ENCODE data around the gene TDG.
A peak's percentile ranks its signal among the peaks of the same experiment; 100 is the strongest.

TDG gene

DNA sequence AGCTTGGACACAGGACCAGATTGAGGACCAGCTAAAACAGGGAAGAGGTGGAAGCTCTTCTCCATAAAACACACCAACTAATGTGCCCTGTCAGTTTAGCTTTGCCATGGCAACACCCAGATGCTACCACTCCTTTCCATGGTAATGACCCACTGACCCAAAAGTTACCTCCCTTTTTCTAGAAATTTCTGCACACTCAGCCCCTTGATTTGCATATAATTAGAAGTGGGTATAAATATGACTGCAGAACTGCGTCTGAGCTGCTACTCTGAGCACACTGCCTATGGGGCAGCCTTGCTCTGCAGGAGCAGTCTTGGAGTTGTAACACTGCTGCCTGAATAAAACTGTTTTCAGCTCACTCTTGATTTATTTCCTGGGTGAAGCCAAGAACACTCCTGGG is 3.2 kb upstream of the TDG start:
- Histone ChIP-seq H3K27ac (ENCODE audit: low read depth, low read length, severe bottlenecking) (no peak overlapping the region), H3K36me3 (ENCODE audit: control insufficient read depth, insufficient read depth, low read length) (peaks cover 4% of the 10 kb centered on the region), H3K4me3 (ENCODE audit: extremely low read depth, insufficient read depth, low read length, poor library complexity, severe bottlenecking) (no peak overlapping the region), H3K4me1 (ENCODE audit: control insufficient read depth, insufficient read depth, low read length, poor library complexity, severe bottlenecking) (no peaks in the 10 kb centered on the region), H3K9me3 (ENCODE audit: control insufficient read depth, low read length) (no peaks in the 10 kb centered on the region)
- WGBS, 2 experiments (ENCODE audit: insufficient coverage in 2 of 2), result 67 to 86% methylated on average over 1 of the region's 1 CpG

DNA sequence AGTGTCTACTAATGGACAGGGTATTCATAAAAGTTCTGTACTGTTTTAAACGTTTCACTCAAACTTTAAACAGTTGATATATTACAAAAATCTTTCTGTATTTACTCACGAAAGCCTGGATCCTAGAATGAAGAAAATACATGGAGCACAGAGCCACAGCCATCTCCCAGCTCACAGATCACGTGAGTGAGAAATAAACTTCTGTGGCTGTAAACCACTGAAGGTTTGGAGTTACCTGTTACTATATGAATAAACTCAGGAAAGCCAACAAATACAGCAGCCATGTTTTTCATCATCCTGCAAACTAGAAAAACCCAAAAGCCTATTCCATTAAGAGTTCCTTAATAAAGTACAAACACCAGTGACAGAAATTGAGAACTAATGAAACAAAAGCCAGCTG is 867 bp upstream of the TDG start:
- no peaks in the 10 kb centered on the region for H3K4me1 ChIP-seq (ENCODE audit: control insufficient read depth, insufficient read depth, low read length, poor library complexity, severe bottlenecking)
- H3K9me3 ChIP-seq (ENCODE audit: control insufficient read depth, low read length), result no peaks in the 10 kb centered on the region
- no peak overlapping the region for H3K27ac ChIP-seq (ENCODE audit: low read depth, low read length, severe bottlenecking)
- H3K36me3 ChIP-seq (ENCODE audit: control insufficient read depth, insufficient read depth, low read length), result peaks cover 25% of the 10 kb centered on the region
- WGBS, 2 experiments (ENCODE audit: insufficient coverage in 2 of 2), result no CpG with 5 or more reads among the region's 3 CpGs
- H3K4me3 ChIP-seq (ENCODE audit: extremely low read depth, insufficient read depth, low read length, poor library complexity, severe bottlenecking), result peak overlapping the region; percentile 82

DNA sequence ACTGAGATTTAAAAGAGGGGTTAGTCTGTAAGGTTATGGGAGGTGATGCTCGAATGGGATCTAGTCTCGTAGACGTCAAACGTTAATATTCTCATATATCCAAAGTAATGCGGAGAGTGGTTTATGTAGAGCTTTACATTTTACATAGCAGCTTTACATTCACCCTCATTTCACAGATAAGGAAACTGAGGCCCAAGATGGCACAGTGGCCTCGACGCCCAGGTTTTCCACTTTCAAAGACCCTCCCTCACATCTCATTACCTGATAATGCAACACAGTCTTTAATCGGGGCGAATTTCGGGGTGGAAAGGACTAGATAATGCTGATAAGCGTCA is 450 bp upstream of the TDG start:
- Histone ChIP-seq H3K36me3 (ENCODE audit: control insufficient read depth, insufficient read depth, low read length) (peaks cover 29% of the 10 kb centered on the region), H3K9me3 (ENCODE audit: control insufficient read depth, low read length) (no peaks in the 10 kb centered on the region), H3K4me3 (ENCODE audit: extremely low read depth, insufficient read depth, low read length, poor library complexity, severe bottlenecking) (peak overlapping the region; percentile 82), H3K27ac (ENCODE audit: low read depth, low read length, severe bottlenecking) (peak overlapping the region; percentile 90), H3K4me1 (ENCODE audit: control insufficient read depth, insufficient read depth, low read length, poor library complexity, severe bottlenecking) (no peaks in the 10 kb centered on the region)
- 0% methylated on average over 2 of the region's 11 CpGs; no CpG with 5 or more reads in 1 of the 2 experiments for WGBS, 2 experiments (ENCODE audit: insufficient coverage in 2 of 2)

DNA sequence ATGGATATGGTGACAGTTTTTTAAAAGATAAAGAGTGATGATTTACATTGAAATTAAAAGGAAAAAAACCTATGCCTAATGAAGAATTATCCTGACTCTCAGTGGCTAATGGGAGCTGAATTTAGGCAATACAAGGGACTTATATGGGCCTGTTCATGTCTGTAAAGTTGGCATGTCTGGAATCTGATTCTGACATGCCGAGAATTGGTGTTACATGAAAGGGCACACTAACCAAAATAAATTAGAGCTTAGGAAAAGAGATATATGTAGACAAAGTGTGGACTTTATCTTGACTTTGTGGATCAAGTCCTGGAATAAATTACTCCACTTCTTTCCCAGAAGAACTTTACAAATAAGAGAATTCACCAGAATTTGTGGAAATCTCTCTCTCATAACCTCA is 1.1 kb downstream of the TDG start:
- Histone ChIP-seq H3K27ac (ENCODE audit: low read depth, low read length, severe bottlenecking) (peak overlapping the region; percentile 90), H3K36me3 (ENCODE audit: control insufficient read depth, insufficient read depth, low read length) (peaks cover 41% of the 10 kb centered on the region), H3K9me3 (ENCODE audit: control insufficient read depth, low read length) (no peaks in the 10 kb centered on the region), H3K4me3 (ENCODE audit: extremely low read depth, insufficient read depth, low read length, poor library complexity, severe bottlenecking) (peak overlapping the region; percentile 82), H3K4me1 (ENCODE audit: control insufficient read depth, insufficient read depth, low read length, poor library complexity, severe bottlenecking) (no peaks in the 10 kb centered on the region)
- 67% methylated on average over 1 of the region's 1 CpG; no CpG with 5 or more reads in 1 of the 2 experiments for WGBS, 2 experiments (ENCODE audit: insufficient coverage in 2 of 2)

DNA sequence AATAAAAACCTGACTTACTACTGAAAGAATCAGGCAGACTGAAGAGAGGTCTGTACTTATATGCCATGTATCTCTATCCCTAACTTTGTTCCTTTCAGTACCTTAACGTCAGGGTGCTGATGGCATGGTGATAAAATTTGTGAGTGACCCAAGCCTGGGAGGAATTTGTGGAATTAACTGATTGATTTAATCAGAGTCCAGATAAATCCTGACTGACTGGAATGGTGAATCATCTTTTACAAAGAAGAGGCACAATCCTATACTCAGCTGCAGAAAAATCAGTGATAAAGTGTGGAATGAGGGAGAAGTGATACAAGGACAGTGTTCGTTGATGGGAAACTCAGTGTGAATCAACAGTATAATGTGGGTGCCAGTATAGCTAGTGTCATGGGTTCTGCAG is 3.7 kb downstream of the TDG start:
- Histone ChIP-seq H3K36me3 (ENCODE audit: control insufficient read depth, insufficient read depth, low read length) (peaks cover 52% of the 10 kb centered on the region), H3K9me3 (ENCODE audit: control insufficient read depth, low read length) (no peaks in the 10 kb centered on the region), H3K4me3 (ENCODE audit: extremely low read depth, insufficient read depth, low read length, poor library complexity, severe bottlenecking) (no peak overlapping the region), H3K27ac (ENCODE audit: low read depth, low read length, severe bottlenecking) (no peak overlapping the region), H3K4me1 (ENCODE audit: control insufficient read depth, insufficient read depth, low read length, poor library complexity, severe bottlenecking) (peaks cover 7% of the 10 kb centered on the region)
- WGBS, 2 experiments (ENCODE audit: insufficient coverage in 2 of 2), result 90 to 100% methylated on average over 1 of the region's 2 CpGs

DNA sequence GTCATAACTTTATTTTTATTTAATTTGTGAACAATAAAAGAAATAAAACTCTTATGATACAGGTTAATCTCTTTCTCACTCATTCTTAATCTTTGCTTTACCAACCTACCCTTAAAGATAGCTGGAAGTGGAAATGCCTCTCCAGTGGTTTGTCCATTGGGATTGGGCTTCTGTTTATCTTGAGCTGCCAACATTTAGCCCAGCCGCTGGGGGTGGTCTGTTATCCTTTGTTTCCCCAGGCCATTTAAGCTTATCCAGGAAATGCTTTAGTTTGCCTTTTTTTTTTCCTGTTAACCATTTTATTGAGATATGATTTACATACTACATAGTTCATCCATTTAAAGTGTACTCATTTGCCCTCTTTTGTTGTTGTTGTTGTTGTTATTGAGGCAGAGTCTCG is 8.2 kb downstream of the TDG start:
- peaks cover 82% of the 10 kb centered on the region for H3K36me3 ChIP-seq (ENCODE audit: control insufficient read depth, insufficient read depth, low read length)
- peaks cover 9% of the 10 kb centered on the region for H3K4me1 ChIP-seq (ENCODE audit: control insufficient read depth, insufficient read depth, low read length, poor library complexity, severe bottlenecking)
- no peak overlapping the region for H3K4me3 ChIP-seq (ENCODE audit: extremely low read depth, insufficient read depth, low read length, poor library complexity, severe bottlenecking)
- no peak overlapping the region for H3K27ac ChIP-seq (ENCODE audit: low read depth, low read length, severe bottlenecking)
- H3K9me3 ChIP-seq (ENCODE audit: control insufficient read depth, low read length), result no peaks in the 10 kb centered on the region
- 92% methylated on average over 2 of the region's 2 CpGs; no CpG with 5 or more reads in 1 of the 2 experiments for WGBS, 2 experiments (ENCODE audit: insufficient coverage in 2 of 2)

DNA sequence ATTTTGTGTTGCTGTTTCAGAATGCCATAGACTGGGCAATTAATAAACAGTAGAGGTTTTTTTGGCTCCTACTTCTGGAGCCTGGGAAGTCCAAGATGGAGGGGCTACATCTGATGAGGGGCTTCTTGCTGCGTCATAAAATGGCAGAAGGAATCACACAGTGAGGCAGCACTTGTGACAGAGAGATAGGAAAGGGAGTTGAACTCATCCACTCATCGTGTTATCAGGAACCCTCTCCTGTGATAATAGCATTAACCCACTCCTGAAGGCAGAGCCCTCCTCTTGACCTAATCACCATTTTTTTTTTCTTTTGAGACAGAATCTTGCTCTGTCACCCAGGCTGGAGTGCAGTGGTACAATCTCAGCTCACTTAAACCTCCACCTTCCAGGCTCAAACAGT is 9.7 kb downstream of the TDG start:
- 88 to 94% methylated on average over 2 of the region's 2 CpGs for WGBS, 2 experiments (ENCODE audit: insufficient coverage in 2 of 2)
- Histone ChIP-seq H3K4me1 (ENCODE audit: control insufficient read depth, insufficient read depth, low read length, poor library complexity, severe bottlenecking) (peaks cover 9% of the 10 kb centered on the region), H3K4me3 (ENCODE audit: extremely low read depth, insufficient read depth, low read length, poor library complexity, severe bottlenecking) (no peak overlapping the region), H3K9me3 (ENCODE audit: control insufficient read depth, low read length) (no peaks in the 10 kb centered on the region), H3K36me3 (ENCODE audit: control insufficient read depth, insufficient read depth, low read length) (peaks cover 83% of the 10 kb centered on the region), H3K27ac (ENCODE audit: low read depth, low read length, severe bottlenecking) (no peak overlapping the region)

DNA sequence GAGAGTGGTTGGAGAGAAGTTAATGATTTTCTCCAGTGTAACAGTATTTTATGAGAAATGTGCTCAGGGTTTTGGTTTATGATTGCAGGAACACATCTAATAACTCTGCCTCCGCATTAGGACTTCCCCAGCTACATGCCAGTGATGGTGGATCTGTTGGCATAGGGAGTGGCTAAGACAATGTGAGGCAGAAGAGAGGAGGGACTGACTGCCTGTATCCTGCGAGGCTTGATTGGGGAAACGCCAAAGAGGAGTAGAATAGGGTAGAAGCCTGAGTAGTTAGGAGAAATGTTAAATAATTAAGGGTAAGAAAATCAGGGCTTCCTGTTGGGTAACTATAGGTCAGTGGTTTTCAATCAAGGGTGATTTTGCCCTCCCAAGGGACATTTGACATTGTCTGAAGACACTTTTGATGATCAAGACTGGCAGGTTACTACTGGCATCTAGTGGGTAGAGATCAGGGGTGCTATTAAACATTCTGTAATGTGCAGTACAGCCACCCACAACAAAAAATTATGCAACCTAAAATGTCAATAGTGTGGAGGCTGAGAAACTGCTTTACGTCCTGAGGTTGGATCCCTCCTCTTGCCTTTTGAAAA is 12.8 kb downstream of the TDG start:
- Histone ChIP-seq H3K36me3 (ENCODE audit: control insufficient read depth, insufficient read depth, low read length) (peaks cover 87% of the 10 kb centered on the region), H3K4me3 (ENCODE audit: extremely low read depth, insufficient read depth, low read length, poor library complexity, severe bottlenecking) (no peak overlapping the region), H3K9me3 (ENCODE audit: control insufficient read depth, low read length) (no peaks in the 10 kb centered on the region), H3K27ac (ENCODE audit: low read depth, low read length, severe bottlenecking) (no peak overlapping the region), H3K4me1 (ENCODE audit: control insufficient read depth, insufficient read depth, low read length, poor library complexity, severe bottlenecking) (peaks cover 9% of the 10 kb centered on the region)
- WGBS, 2 experiments (ENCODE audit: insufficient coverage in 2 of 2), result 90 to 97% methylated on average over 3 to 4 of the region's 4 CpGs

DNA sequence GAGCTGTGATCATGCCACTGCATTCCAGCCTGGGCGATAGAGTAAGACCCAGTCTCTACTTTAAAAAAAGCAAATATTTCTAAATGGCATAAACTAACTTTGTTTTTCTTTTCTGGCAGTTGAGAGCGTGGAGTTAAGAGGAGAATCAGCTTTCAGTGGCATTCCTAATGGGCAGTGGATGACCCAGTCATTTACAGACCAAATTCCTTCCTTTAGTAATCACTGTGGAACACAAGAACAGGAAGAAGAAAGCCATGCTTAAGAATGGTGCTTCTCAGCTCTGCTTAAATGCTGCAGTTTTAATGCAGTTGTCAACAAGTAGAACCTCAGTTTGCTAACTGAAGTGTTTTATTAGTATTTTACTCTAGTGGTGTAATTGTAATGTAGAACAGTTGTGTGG is 21.2 kb downstream of the TDG start:
- Histone ChIP-seq H3K9me3 (ENCODE audit: control insufficient read depth, low read length) (no peaks in the 10 kb centered on the region), H3K36me3 (ENCODE audit: control insufficient read depth, insufficient read depth, low read length) (peaks cover 58% of the 10 kb centered on the region), H3K4me1 (ENCODE audit: control insufficient read depth, insufficient read depth, low read length, poor library complexity, severe bottlenecking) (no peaks in the 10 kb centered on the region), H3K27ac (ENCODE audit: low read depth, low read length, severe bottlenecking) (peak overlapping the region; percentile 36), H3K4me3 (ENCODE audit: extremely low read depth, insufficient read depth, low read length, poor library complexity, severe bottlenecking) (no peak overlapping the region)
- WGBS, 2 experiments (ENCODE audit: insufficient coverage in 2 of 2), result no CpG with 5 or more reads among the region's 2 CpGs

DNA sequence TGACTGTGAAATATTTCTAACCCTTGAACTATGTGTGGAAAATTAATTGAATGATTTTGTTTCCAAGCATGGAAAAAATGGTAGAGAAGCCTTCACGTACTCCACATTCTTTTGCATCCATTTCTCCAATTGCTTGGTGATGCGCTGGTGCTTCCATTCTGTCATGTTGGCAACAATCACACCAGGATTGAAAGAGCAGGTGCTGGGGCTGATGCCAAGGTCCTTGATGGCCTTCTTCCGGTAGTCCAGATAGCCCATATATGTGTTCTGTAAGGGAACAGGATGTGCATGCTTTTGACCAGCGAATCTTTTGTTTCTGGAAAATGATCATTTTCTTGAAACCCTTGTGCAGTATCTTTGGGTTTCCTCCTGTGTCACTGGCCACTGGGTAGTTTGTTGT is 28.6 kb downstream of the TDG start:
- no peaks in the 10 kb centered on the region for H3K4me1 ChIP-seq (ENCODE audit: control insufficient read depth, insufficient read depth, low read length, poor library complexity, severe bottlenecking)
- no peaks in the 10 kb centered on the region for H3K9me3 ChIP-seq (ENCODE audit: control insufficient read depth, low read length)
- H3K36me3 ChIP-seq (ENCODE audit: control insufficient read depth, insufficient read depth, low read length), result peaks cover 13% of the 10 kb centered on the region
- 94 to 98% methylated on average over 4 of the region's 4 CpGs for WGBS, 2 experiments (ENCODE audit: insufficient coverage in 2 of 2)
- H3K27ac ChIP-seq (ENCODE audit: low read depth, low read length, severe bottlenecking), result no peak overlapping the region
- no peak overlapping the region for H3K4me3 ChIP-seq (ENCODE audit: extremely low read depth, insufficient read depth, low read length, poor library complexity, severe bottlenecking)

DNA sequence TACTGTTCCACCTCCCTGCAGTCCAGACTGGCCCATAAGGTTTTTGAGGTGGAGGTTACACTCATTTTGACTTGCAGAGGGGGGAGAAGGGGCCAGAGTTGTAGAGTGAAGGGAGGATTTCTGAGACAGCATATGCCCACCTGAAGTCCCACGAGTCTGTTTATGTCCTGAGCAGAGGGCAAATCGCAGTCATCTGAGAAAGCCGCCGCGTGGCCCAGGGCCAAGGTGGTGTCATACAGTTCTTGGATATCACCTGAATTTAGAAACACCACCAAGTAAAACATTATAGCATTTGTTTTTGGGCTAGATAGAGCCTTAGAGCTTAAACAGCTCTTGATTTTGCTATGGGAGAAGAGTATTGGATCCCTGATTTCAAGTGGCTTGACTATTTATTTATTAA is 30.9 kb downstream of the TDG start:
- Histone ChIP-seq H3K4me3 (ENCODE audit: extremely low read depth, insufficient read depth, low read length, poor library complexity, severe bottlenecking) (no peak overlapping the region), H3K27ac (ENCODE audit: low read depth, low read length, severe bottlenecking) (no peak overlapping the region), H3K36me3 (ENCODE audit: control insufficient read depth, insufficient read depth, low read length) (no peaks in the 10 kb centered on the region), H3K4me1 (ENCODE audit: control insufficient read depth, insufficient read depth, low read length, poor library complexity, severe bottlenecking) (no peaks in the 10 kb centered on the region), H3K9me3 (ENCODE audit: control insufficient read depth, low read length) (no peaks in the 10 kb centered on the region)
- 75 to 100% methylated on average over 1 of the region's 5 CpGs for WGBS, 2 experiments (ENCODE audit: insufficient coverage in 2 of 2)

Measured in mesodermal cell (in vitro differentiated cells).